GM23338 (cell line): ENCODE data around the gene RABGAP1L. TPM values are rescaled to one million over a fixed set of nuclear protein-coding genes. Genes with fewer than 3 reads are reported as not detected.

Experiments used
- ATAC-seq: fragments of 200-7000 bp; cut with Tn5 transposase; 3 replicates; pipeline ENCODE4 v1.9.1; 2020
- DNase-seq: peaks from one replicate; pipeline ENCODE4 v3.0.0-alpha.2; 2015; ENCODE audit warnings: low spot score
- H2AFZ ChIP-seq: fragments of 200-600 bp; sonication (generic); 2 replicates; pipeline ENCODE4 v1.8.0; 2016; ENCODE audit warnings: antibody characterized with exemption, mild to moderate bottlenecking, moderate library complexity
- H3F3A ChIP-seq: fragments of 200-600 bp; sonication (generic); replicated peaks from 2 replicates; pipeline ENCODE4 v1.8.0; 2017; ENCODE audit warnings: antibody characterized with exemption, mixed run types, low read depth
- H3K27ac ChIP-seq: fragments of 200-600 bp; sonication (generic); 2 replicates; pipeline ENCODE4 v1.6.1; 2016; ENCODE audit warnings: low read depth
- H3K27me3 ChIP-seq: fragments of 200-600 bp; sonication (generic); 2 replicates; pipeline ENCODE4 v1.8.0; 2016; ENCODE audit warnings: mild to moderate bottlenecking, mixed run types, moderate library complexity; ENCODE audit not compliant: insufficient read depth
- H3K36me3 ChIP-seq: fragments of 200-600 bp; sonication (generic); 2 replicates; pipeline ENCODE4 v1.8.0; 2016; ENCODE audit warnings: mild to moderate bottlenecking; ENCODE audit not compliant: insufficient read depth
- H3K4me1 ChIP-seq: fragments of 200-600 bp; sonication (generic); 2 replicates; pipeline ENCODE4 v1.8.0; 2016; ENCODE audit warnings: mild to moderate bottlenecking, moderate library complexity; ENCODE audit not compliant: insufficient read depth
- H3K4me2 ChIP-seq: fragments of 200-600 bp; sonication (generic); 2 replicates; pipeline ENCODE4 v1.7.1; 2017; ENCODE audit warnings: mixed run types
- H3K4me3 ChIP-seq: fragments of 200-600 bp; sonication (generic); 2 replicates; pipeline ENCODE4 v1.6.1; 2016; ENCODE audit warnings: mixed run types
- H3K79me2 ChIP-seq: fragments of 200-600 bp; sonication (generic); replicated peaks from 2 replicates; pipeline ENCODE4 v1.8.0; 2017; ENCODE audit warnings: mild to moderate bottlenecking; ENCODE audit not compliant: insufficient read depth
- H3K9me2 ChIP-seq: fragments of 200-600 bp; sonication (generic); 2 replicates; pipeline ENCODE4 v1.8.0; 2017; ENCODE audit not compliant: insufficient read depth
- H4K20me1 ChIP-seq: fragments of 200-600 bp; sonication (generic); replicated peaks from 2 replicates; pipeline ENCODE4 v1.8.0; 2017; ENCODE audit warnings: mild to moderate bottlenecking; ENCODE audit not compliant: insufficient read depth
- H3K27ac Mint-ChIP-seq: 2 replicates; pipeline ENCODE4 v1.8.0; 2020; ENCODE audit warnings: inconsistent platforms, mild to moderate bottlenecking, moderate library complexity, mixed read lengths
- H3K27me3 Mint-ChIP-seq: 3 replicates; pipeline ENCODE4 v1.8.0; 2022; ENCODE audit warnings: low read depth, mild to moderate bottlenecking, moderate library complexity, mixed read lengths, inconsistent platforms; ENCODE audit not compliant: insufficient read depth, poor library complexity
- H3K36me3 Mint-ChIP-seq: 3 replicates; pipeline ENCODE4 v1.8.0; 2021; ENCODE audit warnings: low read depth, mild to moderate bottlenecking, inconsistent platforms, moderate library complexity, mixed read lengths
- H3K4me1 Mint-ChIP-seq: 3 replicates; pipeline ENCODE4 v1.8.0; 2020; ENCODE audit warnings: mild to moderate bottlenecking, inconsistent platforms, mixed read lengths
- H3K4me3 Mint-ChIP-seq: 3 replicates; pipeline ENCODE4 v1.8.0; 2021; ENCODE audit warnings: moderate library complexity, mild to moderate bottlenecking, inconsistent platforms, mixed read lengths
- H3K9me3 Mint-ChIP-seq: 3 replicates; pipeline ENCODE4 v1.8.0; 2020; ENCODE audit warnings: moderate library complexity, mild to moderate bottlenecking, inconsistent platforms, mixed read lengths
- CREB1 ChIP-seq: fragments of 250-450 bp; sonication (Bioruptor Pico); IDR thresholded peaks from 2 replicates; pipeline ENCODE4 v1.5.0; 2020; ENCODE audit warnings: low read depth, mild to moderate bottlenecking, moderate library complexity
- CTCF ChIP-seq, 2 experiments: fragments of 200-600 bp in 1 of 2; sonication (generic) in 1 of 2; conservative IDR thresholded peaks; 2 replicates each; pipeline versions ENCODE4 v1.5.1 to v1.6.1; 2016 to 2017; ENCODE audit warnings: antibody characterized with exemption in 2 of 2, low read depth in 2 of 2, mild to moderate bottlenecking in 2 of 2, moderate library complexity in 1 of 2
- ETS1 ChIP-seq: IDR thresholded peaks from 2 replicates; pipeline ENCODE4 v1.6.1; 2016; ENCODE audit warnings: antibody characterized with exemption
- EZH2 ChIP-seq: fragments of 200-600 bp; sonication (generic); IDR thresholded peaks from one replicate; pipeline ENCODE4 v1.8.0; 2017; ENCODE audit warnings: antibody characterized with exemption, mild to moderate bottlenecking, low read depth; ENCODE audit not compliant: unreplicated experiment
- EZH2phosphoT487 ChIP-seq: fragments of 200-600 bp; sonication (generic); IDR thresholded peaks from one replicate; pipeline ENCODE4 v1.8.1; 2018; ENCODE audit warnings: antibody characterized with exemption; ENCODE audit not compliant: unreplicated experiment
- JUNB ChIP-seq: IDR thresholded peaks from one replicate; pipeline ENCODE4 v1.6.1; 2016; ENCODE audit warnings: antibody characterized with exemption; ENCODE audit not compliant: unreplicated experiment
- NANOG ChIP-seq: IDR thresholded peaks from 2 replicates; pipeline ENCODE4 v1.6.1; 2016; ENCODE audit warnings: antibody characterized with exemption, borderline replicate concordance
- POLR2AphosphoS5 ChIP-seq: IDR thresholded peaks from 2 replicates; pipeline ENCODE4 v1.6.1; 2016; ENCODE audit warnings: antibody characterized with exemption, low read depth
- REST ChIP-seq: IDR thresholded peaks from one replicate; pipeline ENCODE4 v1.6.1; 2018; ENCODE audit warnings: antibody characterized with exemption; ENCODE audit not compliant: unreplicated experiment
- STAT1 ChIP-seq: IDR thresholded peaks from one replicate; pipeline ENCODE4 v1.6.1; 2016; ENCODE audit warnings: antibody characterized with exemption; ENCODE audit not compliant: unreplicated experiment
- ZNF114 ChIP-seq: fragments of 250-450 bp; sonication (Bioruptor Pico); IDR thresholded peaks from 2 replicates; pipeline ENCODE4 v1.5.0; 2020; ENCODE audit warnings: mild to moderate bottlenecking, moderate library complexity
- ZNF331 ChIP-seq: fragments of 250-450 bp; sonication (Bioruptor Pico); IDR thresholded peaks from 2 replicates; pipeline ENCODE4 v1.5.0; 2020; ENCODE audit warnings: low read depth, mild to moderate bottlenecking, moderate library complexity
- ZNF462 ChIP-seq: fragments of 250-450 bp; sonication (Bioruptor Pico); IDR thresholded peaks from 2 replicates; pipeline ENCODE4 v1.5.0; 2020; ENCODE audit warnings: mild to moderate bottlenecking, moderate library complexity
- polyA plus RNA-seq: library from polyadenylated mRNA; unstranded; fragments of >200 nt; fragmentation: Nextera tagmentation; extraction: Ambion mirVana; gene quantifications from 2 replicates; pipeline ENCODE4 v1.2.1, GENCODE V29; 2016
- total RNA-seq: library from RNA; depleted of rRNA; stranded (reverse); fragments of >200 nt; shearing (Covaris generic); gene quantifications from 2 replicates; pipeline ENCODE4 v1.2.3, GENCODE V29; 2014

The RABGAP1L gene
- total and polyA plus RNA-seq, 2 experiments from 2014 or later = 83.2 to 136 TPM

GRCh38 chr1:174204697-174205308 lies 45.5 kb downstream of the RABGAP1L start:
- Histone ChIP-seq H3K79me2 (peaks cover 26% of the 10 kb centered on the region), H3F3A (no peaks in the 10 kb centered on the region), H3K9me2 (no peaks in the 10 kb centered on the region), H4K20me1 (no peaks in the 10 kb centered on the region), H3K27me3 (no peaks in the 10 kb centered on the region), H3K4me2 (no peak overlapping the region), H2AFZ (no peak overlapping the region), H3K4me3 (no peak overlapping the region), H3K27ac (no peak overlapping the region), H3K36me3 (no peaks in the 10 kb centered on the region), H3K4me1 (peaks cover 11% of the 10 kb centered on the region)
- TF ChIP-seq CREB1 (CRISPR knock-in tag) (no peak), NANOG (no peak), EZH2phosphoT487 (no peak), REST (no peak), POLR2AphosphoS5 (no peak), EZH2 (no peak), CTCF (conservative IDR thresholded peaks at IDR 0.05; ENCODE audit: low read depth in 2 of 2) (no peak), ZNF462 (CRISPR knock-in tag) (no peak), ETS1 (no peak), JUNB (no peak), ZNF114 (CRISPR knock-in tag) (no peak), STAT1 (no peak), ZNF331 (no peak)
- peak overlapping the region; percentile 12 for H3K27ac Mint-ChIP-seq
- DNase-seq (no peak), ATAC-seq (no peak)
- H3K4me1 Mint-ChIP-seq = peaks cover 14% of the 10 kb centered on the region; the same call in 2 of the 3 replicates
- peaks cover under 1% of the 10 kb centered on the region; the same call in 2 of the 3 replicates for H3K36me3 Mint-ChIP-seq
- peaks cover 2% of the 10 kb centered on the region for H3K27me3 Mint-ChIP-seq
- peaks cover under 1% of the 10 kb centered on the region; the same call in 2 of the 3 replicates for H3K9me3 Mint-ChIP-seq
- no peak overlapping the region for H3K4me3 Mint-ChIP-seq
